ENCODE data around the gene SEC31A. TPM values are rescaled to one million over a fixed set of nuclear protein-coding genes. Genes with fewer than 3 reads are reported as not detected.

SEC31A gene
- total and polyA plus RNA-seq, 8 donors, result 221 to 286 (median 251) TPM

DNA sequence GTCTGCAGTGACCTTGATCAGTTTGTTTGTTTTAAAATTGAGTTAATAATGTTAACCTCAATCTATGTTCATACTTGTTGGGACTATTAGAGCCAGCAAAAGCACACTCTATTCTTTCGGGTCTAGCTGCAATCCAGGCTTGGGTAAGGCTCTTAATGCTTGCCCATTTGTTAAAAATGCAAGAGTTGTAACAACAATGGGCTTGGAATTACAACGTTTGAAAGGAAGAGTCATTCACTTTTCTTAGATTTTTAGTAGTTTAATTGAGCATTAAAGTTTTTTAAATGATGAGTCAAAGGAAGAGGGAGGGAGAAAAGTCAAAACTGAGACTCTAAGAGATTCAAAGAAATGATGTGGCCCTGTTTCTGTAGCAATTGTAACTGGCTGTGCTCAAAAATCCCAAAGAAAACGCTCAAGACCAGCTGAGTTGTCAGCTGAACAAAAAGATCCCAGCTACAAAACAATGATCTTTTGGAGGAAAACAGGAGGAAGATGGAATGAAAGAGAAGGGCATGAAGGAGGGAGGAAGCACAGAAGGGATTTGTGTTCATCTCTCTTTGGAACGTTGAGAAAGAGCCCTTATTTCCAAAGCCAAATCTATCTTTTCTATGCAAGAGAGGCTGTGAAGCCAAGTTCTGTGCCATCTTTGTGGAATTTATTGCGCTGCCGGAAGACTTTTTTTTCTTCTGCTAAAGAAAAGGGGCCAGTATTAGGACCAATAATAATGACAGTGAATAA lies 97.9 kb downstream of the SEC31A start:
- Histone ChIP-seq H3K9me3 (no peaks in the 10 kb centered on the region), H3K4me1 (peaks cover 0 to 11% of the 10 kb centered on the region in 2 donors), H3K27ac (no peak overlapping the region), H3K4me3 (no peak overlapping the region), H3K27me3 (peaks cover 0 to 21% of the 10 kb centered on the region in 2 donors), H3K36me3 (no peaks in the 10 kb centered on the region)
- no peak for DNase-seq
- intact Hi-C loops (cut with DNase I), result no loop called here
- TF ChIP-seq, protein P1, sequence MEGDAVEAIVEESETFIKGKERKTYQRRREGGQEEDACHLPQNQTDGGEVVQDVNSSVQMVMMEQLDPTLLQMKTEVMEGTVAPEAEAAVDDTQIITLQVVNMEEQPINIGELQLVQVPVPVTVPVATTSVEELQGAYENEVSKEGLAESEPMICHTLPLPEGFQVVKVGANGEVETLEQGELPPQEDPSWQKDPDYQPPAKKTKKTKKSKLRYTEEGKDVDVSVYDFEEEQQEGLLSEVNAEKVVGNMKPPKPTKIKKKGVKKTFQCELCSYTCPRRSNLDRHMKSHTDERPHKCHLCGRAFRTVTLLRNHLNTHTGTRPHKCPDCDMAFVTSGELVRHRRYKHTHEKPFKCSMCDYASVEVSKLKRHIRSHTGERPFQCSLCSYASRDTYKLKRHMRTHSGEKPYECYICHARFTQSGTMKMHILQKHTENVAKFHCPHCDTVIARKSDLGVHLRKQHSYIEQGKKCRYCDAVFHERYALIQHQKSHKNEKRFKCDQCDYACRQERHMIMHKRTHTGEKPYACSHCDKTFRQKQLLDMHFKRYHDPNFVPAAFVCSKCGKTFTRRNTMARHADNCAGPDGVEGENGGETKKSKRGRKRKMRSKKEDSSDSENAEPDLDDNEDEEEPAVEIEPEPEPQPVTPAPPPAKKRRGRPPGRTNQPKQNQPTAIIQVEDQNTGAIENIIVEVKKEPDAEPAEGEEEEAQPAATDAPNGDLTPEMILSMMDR (IDR thresholded peaks at IDR 0.05), result no peak
- no peak for ATAC-seq

DNA sequence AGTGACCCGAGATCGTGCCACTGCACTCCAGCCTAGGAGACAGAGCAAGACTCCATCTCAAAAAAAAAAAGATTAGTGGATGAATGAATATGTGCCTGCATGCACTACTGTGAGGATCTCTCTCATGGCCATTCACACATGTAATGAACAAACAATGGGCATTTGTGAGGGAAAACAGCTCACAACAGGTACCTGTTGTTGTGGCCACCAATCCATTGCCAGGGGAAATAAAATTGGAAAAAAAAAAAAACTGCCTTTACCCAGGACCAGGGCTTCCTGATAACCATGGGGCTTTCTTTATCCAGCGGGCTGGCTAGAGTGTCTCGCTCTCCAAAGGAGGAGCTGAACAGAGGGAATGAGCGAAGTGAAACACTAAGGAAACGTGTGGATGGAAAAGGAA lies 99.8 kb downstream of the SEC31A start:
- no peak for DNase-seq
- Histone ChIP-seq H3K36me3 (no peaks in the 10 kb centered on the region), H3K27ac (no peak overlapping the region), H3K27me3 (peaks cover 0 to 2% of the 10 kb centered on the region in 2 donors), H3K9me3 (no peaks in the 10 kb centered on the region), H3K4me1 (no peaks in the 10 kb centered on the region), H3K4me3 (no peak overlapping the region)
- ATAC-seq, result no peak
- TF ChIP-seq, protein P1 (IDR thresholded peaks at IDR 0.05), result no peak
- intact Hi-C loops (cut with DNase I), result no loop called here

DNA sequence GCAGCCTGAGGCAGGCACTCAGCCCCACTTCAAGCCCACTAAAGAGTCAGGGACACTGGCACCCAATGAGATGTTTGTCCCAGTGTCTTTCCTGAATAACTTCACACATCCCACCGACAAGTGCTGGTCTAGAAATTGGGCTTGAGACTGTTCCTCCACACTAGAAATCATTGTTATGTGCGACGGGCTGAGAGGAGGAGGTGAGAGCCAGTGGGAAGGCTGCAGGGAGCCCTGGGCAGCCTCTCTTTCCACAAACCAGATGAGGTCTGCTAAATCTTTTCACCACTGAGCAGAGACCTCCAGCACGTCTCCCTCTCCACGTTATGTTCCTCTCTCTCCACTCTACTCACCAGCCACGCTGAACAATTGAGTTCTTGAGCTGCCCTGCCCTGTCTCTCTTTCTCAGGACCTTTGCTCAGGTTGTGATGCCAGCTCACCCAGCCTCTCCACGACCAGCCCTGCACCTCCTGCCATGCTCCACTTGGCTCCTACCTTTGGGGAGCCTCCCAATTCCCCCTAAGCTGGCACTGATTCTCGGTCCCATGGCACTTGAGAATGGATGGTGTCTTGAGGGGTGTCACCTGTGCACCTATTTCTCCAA lies 100.8 kb downstream of the SEC31A start:
- DNase-seq (no peak), ATAC-seq (no peak)
- intact Hi-C loops (cut with DNase I), result no loop called here
- no peak overlapping the region for H3K27ac ChIP-seq
- no peak overlapping the region for H3K4me3 ChIP-seq
- H3K4me1 ChIP-seq, result peaks cover 1% of the 10 kb centered on the region in 2 donors
- no peaks in the 10 kb centered on the region for H3K9me3 ChIP-seq
- H3K36me3 ChIP-seq, result no peaks in the 10 kb centered on the region
- TF ChIP-seq, protein P1 (IDR thresholded peaks at IDR 0.05), result no peak
- no peaks in the 10 kb centered on the region for H3K27me3 ChIP-seq

DNA sequence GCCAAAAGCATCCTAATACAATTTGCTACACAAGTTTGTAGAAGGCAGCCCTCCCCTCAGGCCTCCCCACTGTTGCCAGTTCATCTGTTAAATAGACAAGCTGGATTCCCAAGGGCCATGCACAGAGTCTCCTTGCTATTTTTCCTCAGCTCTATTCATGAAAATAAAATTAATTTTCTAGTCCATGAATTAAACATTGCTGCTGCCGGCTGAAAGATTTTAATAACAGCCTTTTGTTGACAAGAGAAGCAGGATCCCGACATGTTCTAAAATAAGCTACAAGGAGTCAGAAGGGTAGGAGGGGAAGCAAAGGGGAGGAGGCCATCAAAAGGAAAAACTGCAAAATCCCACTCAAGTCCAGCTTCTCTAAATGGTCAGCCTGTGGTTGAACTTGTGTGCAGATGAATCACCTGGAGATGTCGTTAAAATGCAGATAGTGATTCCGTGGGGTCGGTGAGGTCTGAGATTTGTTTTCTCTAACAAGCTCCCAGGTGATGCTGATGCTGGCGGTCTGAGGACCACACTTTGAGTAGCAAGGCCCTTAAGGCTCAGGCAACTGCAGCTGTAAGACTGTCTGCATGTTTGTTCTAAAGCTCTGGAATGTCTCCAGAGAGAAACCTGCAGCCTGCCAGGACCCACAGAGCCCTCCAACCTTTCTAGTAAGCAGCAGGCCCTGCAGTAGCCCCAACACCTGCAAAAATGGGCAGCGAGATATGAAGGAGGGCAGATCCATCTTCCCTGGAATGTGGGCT lies 101.8 kb downstream of the SEC31A start:
- Histone ChIP-seq H3K4me1 (peaks cover 3 to 8% of the 10 kb centered on the region in 2 donors), H3K4me3 (no peak overlapping the region), H3K36me3 (no peaks in the 10 kb centered on the region), H3K27ac (no peak overlapping the region), H3K27me3 (no peaks in the 10 kb centered on the region), H3K9me3 (no peaks in the 10 kb centered on the region)
- DNase-seq (no peak), ATAC-seq (no peak)
- intact Hi-C loops (cut with DNase I), result no loop called here
- TF ChIP-seq, protein P1 (IDR thresholded peaks at IDR 0.05), result no peak

DNA sequence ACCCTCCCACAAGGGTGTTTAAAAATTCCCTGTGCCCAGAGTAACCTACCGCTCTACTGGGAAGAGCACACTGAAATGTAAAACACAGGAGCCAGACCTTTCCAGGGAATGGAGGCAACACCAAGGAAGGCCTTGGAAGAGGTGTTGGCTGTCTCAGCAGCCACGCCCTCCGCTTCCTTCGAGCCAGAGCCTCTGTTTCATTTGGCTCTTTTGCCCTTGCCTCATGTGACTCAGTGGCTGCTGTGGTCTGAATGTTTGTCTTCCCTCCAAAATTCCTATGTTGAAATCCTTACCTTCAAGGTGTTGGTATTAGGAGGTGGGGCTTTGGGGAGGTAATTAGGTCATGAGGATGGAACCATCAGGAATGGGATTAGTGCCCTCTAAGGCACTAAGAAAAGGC lies 103.6 kb downstream of the SEC31A start:
- no peak overlapping the region for H3K4me3 ChIP-seq
- no peak overlapping the region for H3K27ac ChIP-seq
- DNase-seq (no peak), ATAC-seq (no peak)
- TF ChIP-seq, protein P1 (IDR thresholded peaks at IDR 0.05), result no peak
- no peaks in the 10 kb centered on the region for H3K9me3 ChIP-seq
- intact Hi-C loops (cut with DNase I), result no loop called here
- no peaks in the 10 kb centered on the region for H3K27me3 ChIP-seq
- H3K4me1 ChIP-seq, result peaks cover 3 to 8% of the 10 kb centered on the region in 2 donors
- H3K36me3 ChIP-seq, result no peaks in the 10 kb centered on the region

Measured in left lung (tissue), 10 donors.